Karpas-422 (cell line): ENCODE data around the gene APRT. TPM values are rescaled to one million over a fixed set of nuclear protein-coding genes. Genes with fewer than 3 reads are reported as not detected.

Experiments
- DNase-seq: peaks from one replicate; pipeline ENCODE4 v3.0.0-alpha.2; 2015
- H2AFZ ChIP-seq: fragments of 200-600 bp; sonication (generic); 2 replicates; pipeline ENCODE4 v1.6.1; 2014; ENCODE audit warnings: antibody characterized with exemption, low read length, mixed read lengths
- H3K27ac ChIP-seq: fragments of 200-600 bp; sonication (generic); 2 replicates; pipeline ENCODE4 v1.5.1; 2014; ENCODE audit warnings: mild to moderate bottlenecking, low read length, moderate library complexity
- H3K27me3 ChIP-seq: fragments of 200-600 bp; sonication (generic); 2 replicates; pipeline ENCODE4 v1.6.1; 2014; ENCODE audit warnings: low read length, mixed read lengths
- H3K36me3 ChIP-seq: fragments of 200-600 bp; sonication (generic); 2 replicates; pipeline ENCODE4 v1.6.1; 2014; ENCODE audit warnings: low read length, mixed read lengths; ENCODE audit not compliant: insufficient read depth
- H3K4me1 ChIP-seq: fragments of 200-600 bp; sonication (generic); 2 replicates; pipeline ENCODE4 v1.6.1; 2014; ENCODE audit warnings: mild to moderate bottlenecking, low read length, mixed read lengths
- H3K4me2 ChIP-seq: fragments of 200-600 bp; sonication (generic); 2 replicates; pipeline ENCODE4 v1.6.1; 2014; ENCODE audit warnings: low read length, low read depth, mild to moderate bottlenecking; ENCODE audit not compliant: poor library complexity, severe bottlenecking
- H3K4me3 ChIP-seq: fragments of 200-600 bp; sonication (generic); 2 replicates; pipeline ENCODE4 v1.5.1; 2014; ENCODE audit warnings: mild to moderate bottlenecking, antibody characterized with exemption, low read length, mixed read lengths
- H3K79me2 ChIP-seq: fragments of 200-600 bp; sonication (generic); 2 replicates; pipeline ENCODE4 v1.6.1; 2014; ENCODE audit warnings: mild to moderate bottlenecking, low read length, mixed read lengths
- H3K9ac ChIP-seq: fragments of 200-600 bp; sonication (generic); 2 replicates; pipeline ENCODE4 v1.6.0; 2014; ENCODE audit warnings: low read length
- H3K9me2 ChIP-seq: fragments of 200-600 bp; sonication (generic), shearing (Covaris generic); replicated peaks from 2 replicates; pipeline ENCODE4 v1.6.0; 2014; ENCODE audit warnings: mild to moderate bottlenecking, low read length, moderate library complexity; ENCODE audit not compliant: insufficient read depth
- H3K9me3 ChIP-seq: fragments of 300-700, 200-600 bp; sonication (generic); 2 replicates; pipeline ENCODE4 v1.6.1; 2014; ENCODE audit warnings: low read length, mixed read lengths
- H4K20me1 ChIP-seq: fragments of 200-600 bp; sonication (generic); 2 replicates; pipeline ENCODE4 v1.6.1; 2014; ENCODE audit warnings: mild to moderate bottlenecking, antibody characterized with exemption, low read length, low read depth; ENCODE audit not compliant: insufficient read depth
- total RNA-seq: library from RNA; depleted of rRNA; stranded (reverse); fragments of >200 nt; shearing (Covaris generic); gene quantifications from 2 replicates; pipeline ENCODE4 v1.2.3, GENCODE V29; 2014; ENCODE audit warnings: low replicate concordance

Gene APRT
- total RNA-seq, 1 experiment from 2014 or later, result 193 TPM

- Histone ChIP-seq H3K27me3 (no peaks in the 10 kb centered on the region), H3K4me1 (peaks cover 3% of the 10 kb centered on the region), H3K9me3 (no peaks in the 10 kb centered on the region), H3K9ac (no peak overlapping the region), H2AFZ (no peak overlapping the region), H3K9me2 (no peaks in the 10 kb centered on the region), H3K4me2 (no peak overlapping the region), H3K4me3 (no peak overlapping the region), H3K36me3 (no peaks in the 10 kb centered on the region), H3K27ac (no peak overlapping the region), H3K79me2 (no peaks in the 10 kb centered on the region), H4K20me1 (no peaks in the 10 kb centered on the region)
- DNase-seq, result no peak
Measured at GRCh38 chr16:88780142-88781062, 31.3 kb downstream of the APRT start.

- Histone ChIP-seq H3K36me3 (no peaks in the 10 kb centered on the region), H3K9me3 (no peaks in the 10 kb centered on the region), H3K4me3 (no peak overlapping the region), H3K9me2 (no peaks in the 10 kb centered on the region), H3K9ac (no peak overlapping the region), H3K27ac (no peak overlapping the region), H3K4me1 (no peaks in the 10 kb centered on the region), H3K4me2 (no peak overlapping the region), H4K20me1 (no peaks in the 10 kb centered on the region), H3K79me2 (no peaks in the 10 kb centered on the region), H2AFZ (no peak overlapping the region), H3K27me3 (no peaks in the 10 kb centered on the region)
- no peak for DNase-seq
Measured at GRCh38 chr16:88779406-88780141, 32.2 kb downstream of the APRT start.

- Histone ChIP-seq H3K27ac (no peak overlapping the region), H3K27me3 (no peaks in the 10 kb centered on the region), H3K9me2 (no peaks in the 10 kb centered on the region), H3K4me2 (no peak overlapping the region), H4K20me1 (no peaks in the 10 kb centered on the region), H2AFZ (no peak overlapping the region), H3K36me3 (no peaks in the 10 kb centered on the region), H3K9ac (no peak overlapping the region), H3K4me3 (no peak overlapping the region), H3K79me2 (no peaks in the 10 kb centered on the region), H3K9me3 (no peaks in the 10 kb centered on the region), H3K4me1 (no peaks in the 10 kb centered on the region)
- no peak for DNase-seq
Measured at GRCh38 chr16:88778541-88779065, 33.1 kb downstream of the APRT start.

GRCh38 chr16:88778271-88778525, 33.5 kb downstream of the APRT start:
- H2AFZ ChIP-seq, result no peak overlapping the region
- no peak overlapping the region for H3K27ac ChIP-seq
- H3K9me2 ChIP-seq, result no peaks in the 10 kb centered on the region

GRCh38 chr16:88777471-88778270, 34.1 kb downstream of the APRT start:
- no peak overlapping the region for H3K4me2 ChIP-seq
- H3K27ac ChIP-seq, result no peak overlapping the region
- no peak overlapping the region for H3K4me3 ChIP-seq
- H3K9me2 ChIP-seq, result no peaks in the 10 kb centered on the region
- no peak overlapping the region for H2AFZ ChIP-seq
- no peaks in the 10 kb centered on the region for H3K27me3 ChIP-seq
- no peaks in the 10 kb centered on the region for H3K36me3 ChIP-seq
- no peaks in the 10 kb centered on the region for H3K9me3 ChIP-seq
- no peaks in the 10 kb centered on the region for H3K79me2 ChIP-seq
- H4K20me1 ChIP-seq, result no peaks in the 10 kb centered on the region
- no peak for DNase-seq
- no peaks in the 10 kb centered on the region for H3K4me1 ChIP-seq
- H3K9ac ChIP-seq, result no peak overlapping the region

More at GRCh38 chr16:88778271-88778525, 33.5 kb downstream of the APRT start:
- no peaks in the 10 kb centered on the region for H3K4me1 ChIP-seq
- no peak for DNase-seq
- no peak overlapping the region for H3K4me2 ChIP-seq
- no peaks in the 10 kb centered on the region for H3K36me3 ChIP-seq
- H3K27me3 ChIP-seq, result no peaks in the 10 kb centered on the region
- H3K4me3 ChIP-seq, result no peak overlapping the region
- no peaks in the 10 kb centered on the region for H3K9me3 ChIP-seq
- no peaks in the 10 kb centered on the region for H3K79me2 ChIP-seq
- no peak overlapping the region for H3K9ac ChIP-seq
- H4K20me1 ChIP-seq, result no peaks in the 10 kb centered on the region

- Histone ChIP-seq H3K4me1 (peaks cover 3% of the 10 kb centered on the region), H3K4me2 (no peak overlapping the region), H3K9ac (no peak overlapping the region)
Measured at GRCh38 chr16:88775825-88776224, 35.9 kb downstream of the APRT start.

GRCh38 chr16:88774544-88775393, 37.0 kb downstream of the APRT start:
- Histone ChIP-seq H2AFZ (no peak overlapping the region), H3K9me2 (no peaks in the 10 kb centered on the region), H3K36me3 (no peaks in the 10 kb centered on the region), H4K20me1 (0 out of 2 replicates have a peak, but pooled peaks cover 5% of the 10 kb centered on the region), H3K79me2 (no peaks in the 10 kb centered on the region), H3K4me2 (no peak overlapping the region), H3K27ac (no peak overlapping the region), H3K4me1 (peaks cover 10% of the 10 kb centered on the region), H3K9ac (no peak overlapping the region), H3K27me3 (no peaks in the 10 kb centered on the region), H3K4me3 (no peak overlapping the region), H3K9me3 (no peaks in the 10 kb centered on the region)
- DNase-seq, result no peak

More at GRCh38 chr16:88775825-88776224, 35.9 kb downstream of the APRT start:
- Histone ChIP-seq H4K20me1 (no peaks in the 10 kb centered on the region), H3K27ac (no peak overlapping the region), H3K9me3 (no peaks in the 10 kb centered on the region), H2AFZ (no peak overlapping the region), H3K4me3 (no peak overlapping the region), H3K9me2 (no peaks in the 10 kb centered on the region), H3K79me2 (no peaks in the 10 kb centered on the region), H3K27me3 (no peaks in the 10 kb centered on the region), H3K36me3 (no peaks in the 10 kb centered on the region)
- DNase-seq, result no peak
